Activated T-cell treated with anti-CD3 and anti-CD28 coated beads for 48 hours (primary cell): ENCODE results near the gene HIVEP1.
"Not testable (repeated sequence)": the region's sequence is repeated elsewhere in the genome, so short reads cannot be mapped to it uniquely, and the experiment has no call there.

Experiments
- DNase-seq: peaks from one replicate; pipeline ENCODE4 v3.0.0-alpha.2; 2020; ENCODE audit warnings: low read depth

The HIVEP1 gene

GRCh38 chr6:12084681-12085080 lies 72.6 kb downstream of the HIVEP1 start:
- no peak for DNase-seq

- DNase-seq, result no peak
These were observed 76.4 kb downstream of the HIVEP1 start for GRCh38 chr6:12088531-12088930.

- no peak for DNase-seq
These were observed 78.6 kb downstream of the HIVEP1 start for GRCh38 chr6:12090714-12091113.

GRCh38 chr6:12092762-12093161 lies 80.7 kb downstream of the HIVEP1 start:
- no peak for DNase-seq

DNA sequence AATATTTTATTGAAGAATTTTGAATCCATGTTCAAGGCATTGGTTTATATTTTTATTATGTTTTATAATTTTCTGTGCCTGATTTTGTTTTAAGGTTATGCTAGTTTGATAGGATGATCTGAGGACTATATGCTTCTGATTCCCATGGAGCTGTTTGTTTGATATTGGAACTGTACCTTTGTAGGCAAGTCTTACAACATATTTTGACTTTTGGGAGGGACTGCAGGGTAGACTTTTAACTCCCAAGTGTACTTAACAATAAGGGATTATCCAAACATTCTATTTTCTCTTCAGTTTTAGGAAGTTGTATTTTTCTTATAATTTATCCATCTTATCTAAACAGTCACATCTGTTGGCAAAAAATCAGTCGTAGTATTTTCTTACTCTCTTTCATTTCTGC lies 82.6 kb downstream of the HIVEP1 start:
- no peak for DNase-seq

DNA sequence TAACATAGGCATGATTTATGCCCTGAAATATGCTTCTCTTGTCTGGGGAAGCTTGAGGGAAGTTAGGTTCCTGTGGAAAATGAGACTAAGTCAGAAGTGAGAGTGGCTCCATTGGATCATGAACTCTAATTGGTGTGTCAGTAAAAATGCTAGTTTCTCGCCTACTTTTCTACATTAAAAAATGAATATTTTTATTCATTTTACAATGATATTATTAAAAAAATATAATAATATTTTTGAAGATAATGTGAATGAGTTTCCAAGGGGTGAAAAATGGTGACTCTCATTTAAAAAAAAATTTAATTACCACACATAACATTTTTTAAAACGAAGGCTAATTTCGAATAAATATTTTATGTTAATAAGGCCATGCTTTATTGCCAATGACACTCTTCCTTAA lies 84.2 kb downstream of the HIVEP1 start:
- no peak for DNase-seq

DNA sequence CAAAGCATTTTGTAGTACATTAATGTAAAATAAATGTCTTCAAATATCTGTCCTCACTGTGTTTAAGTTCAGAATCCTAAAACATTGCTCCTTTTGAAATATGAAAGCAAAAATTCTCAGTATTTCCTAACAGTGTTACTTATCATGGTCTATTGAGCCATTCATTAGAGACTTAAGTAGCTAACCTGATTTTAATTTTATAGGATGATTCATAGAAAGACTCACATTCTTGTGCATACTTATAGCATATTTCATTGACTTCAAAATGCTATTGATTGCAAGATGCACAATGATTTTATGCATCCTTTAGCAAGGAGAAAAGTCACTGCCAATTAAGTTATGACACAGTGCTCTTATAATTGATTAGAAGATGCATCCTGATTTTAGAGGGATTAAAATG lies 85.7 kb downstream of the HIVEP1 start:
- DNase-seq, result no peak

DNA sequence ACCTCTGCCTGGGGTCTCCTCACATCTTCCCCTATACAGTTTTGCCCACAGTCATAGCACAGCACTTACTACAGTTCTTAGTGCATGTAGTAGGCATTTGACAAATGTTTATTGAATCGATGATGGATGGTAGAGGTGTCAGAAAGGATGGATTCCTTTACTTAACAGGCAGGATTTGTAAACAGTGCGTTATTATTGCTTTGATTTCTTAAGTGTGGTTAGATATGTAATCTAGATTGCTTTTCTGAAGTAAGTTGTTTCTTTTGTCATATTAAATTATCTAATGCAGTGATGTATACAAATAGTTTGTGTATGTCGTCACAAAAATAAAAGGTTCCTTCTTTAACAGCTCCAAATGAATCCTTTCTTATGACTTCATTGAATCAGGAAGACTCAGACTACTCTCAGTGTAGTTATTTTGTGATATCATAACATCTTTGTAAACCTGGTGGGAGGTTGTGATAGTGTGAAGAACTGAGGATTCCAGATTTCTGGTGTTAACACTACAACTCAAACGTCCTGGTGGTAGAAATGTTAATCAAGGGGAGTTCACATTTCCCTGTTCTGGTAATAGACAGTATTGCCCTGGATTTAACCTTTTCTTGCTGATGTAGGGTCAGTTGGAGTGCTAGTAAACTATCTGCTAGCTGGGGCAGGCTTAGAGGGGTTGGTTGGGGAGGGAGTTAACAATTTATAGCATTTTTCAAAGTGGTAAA lies 87.7 kb downstream of the HIVEP1 start:
- no peak for DNase-seq

DNA sequence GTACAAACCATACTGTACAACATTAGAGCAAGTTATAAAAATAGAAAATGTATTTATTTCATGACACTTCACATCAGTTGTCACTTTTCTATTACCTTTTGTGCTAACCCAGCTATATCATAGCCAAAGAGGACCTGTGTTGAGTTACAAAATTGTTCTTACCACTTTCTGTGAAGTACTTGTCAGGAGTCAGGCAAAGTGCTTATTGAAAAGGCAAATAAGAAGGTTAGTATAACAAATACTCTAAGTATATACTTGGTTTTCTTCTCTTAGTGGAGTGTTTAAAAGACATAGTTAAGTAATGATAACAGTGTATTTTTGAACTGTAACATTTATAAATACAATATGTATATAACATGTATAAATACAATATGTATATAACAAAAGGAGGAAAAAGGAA lies 88.9 kb downstream of the HIVEP1 start:
- DNase-seq, result no peak

- DNase-seq, result no peak
These were observed 89.7 kb downstream of the HIVEP1 start for GRCh38 chr6:12101653-12102312.

GRCh38 chr6:12102350-12102749 lies 90.2 kb downstream of the HIVEP1 start:
- DNase-seq, result no peak

DNA sequence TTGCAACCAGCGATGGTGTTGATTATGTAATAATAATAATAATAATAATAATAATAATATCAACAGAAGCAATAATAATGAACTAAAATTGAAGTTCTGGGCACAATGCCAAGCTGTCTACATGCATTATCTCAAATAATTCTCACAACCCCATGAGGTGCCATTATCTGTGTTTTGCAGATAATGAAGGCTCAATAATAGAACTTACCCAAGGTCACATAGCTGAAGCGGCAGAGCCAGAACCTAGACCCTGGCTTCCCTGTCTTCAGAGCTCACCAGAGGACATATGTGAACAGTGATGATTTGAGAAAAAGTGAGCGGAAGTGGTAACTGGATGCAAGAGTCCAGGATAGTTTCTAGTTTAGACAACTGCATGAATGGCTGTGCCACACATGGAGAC lies 91.0 kb downstream of the HIVEP1 start:
- DNase-seq, result no peak

GRCh38 chr6:12105271-12105670 lies 93.2 kb downstream of the HIVEP1 start:
- DNase-seq, result no peak

- DNase-seq, result not testable (repeated sequence)
These were observed 96.3 kb downstream of the HIVEP1 start for GRCh38 chr6:12108376-12108775.

- no peak for DNase-seq
These were observed 98.6 kb downstream of the HIVEP1 start for GRCh38 chr6:12110523-12111362.

DNA sequence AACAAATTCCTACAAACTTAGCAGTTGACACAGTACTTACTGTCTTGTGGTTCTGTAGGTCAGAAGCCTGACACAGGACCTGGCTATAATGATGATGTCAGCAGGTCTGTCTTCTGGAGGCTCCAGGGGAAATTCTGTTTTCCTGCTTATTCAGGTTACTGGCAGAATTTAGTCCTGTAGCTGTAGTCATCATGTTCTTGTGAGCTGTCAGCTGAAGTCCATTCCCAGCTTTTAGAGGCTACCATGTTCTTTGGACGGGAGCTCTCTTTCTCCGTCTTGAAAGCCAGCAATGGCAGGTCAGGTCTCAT lies 99.2 kb downstream of the HIVEP1 start:
- no peak for DNase-seq

- DNase-seq, result no peak
These were observed 100.6 kb downstream of the HIVEP1 start for GRCh38 chr6:12112540-12113189.

- no peak for DNase-seq
These were observed 101.1 kb downstream of the HIVEP1 start for GRCh38 chr6:12113190-12113577.

GRCh38 chr6:12114055-12114503 lies 102.0 kb downstream of the HIVEP1 start:
- DNase-seq, result no peak

GRCh38 chr6:12115001-12115400 lies 102.9 kb downstream of the HIVEP1 start:
- no peak for DNase-seq

DNA sequence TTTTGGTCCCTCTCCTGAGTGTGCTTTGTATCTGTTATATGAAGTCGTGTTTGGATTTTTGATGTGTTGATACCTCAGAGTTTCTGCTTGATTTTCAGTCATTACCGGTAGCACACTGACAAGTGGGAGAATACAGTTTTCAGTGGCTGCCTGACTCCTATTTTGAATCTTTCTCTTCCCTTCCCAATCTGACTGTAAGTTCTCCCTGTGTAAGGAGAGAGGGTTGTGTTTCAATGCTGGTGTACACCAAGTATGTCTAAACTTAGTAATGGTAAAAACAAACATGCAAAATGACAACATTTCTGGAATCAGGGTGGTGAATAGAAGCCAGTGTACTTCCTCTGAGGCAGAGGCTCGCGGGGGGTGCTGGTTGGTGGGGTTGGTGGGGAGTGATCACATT lies 103.4 kb downstream of the HIVEP1 start:
- no peak for DNase-seq

DNA sequence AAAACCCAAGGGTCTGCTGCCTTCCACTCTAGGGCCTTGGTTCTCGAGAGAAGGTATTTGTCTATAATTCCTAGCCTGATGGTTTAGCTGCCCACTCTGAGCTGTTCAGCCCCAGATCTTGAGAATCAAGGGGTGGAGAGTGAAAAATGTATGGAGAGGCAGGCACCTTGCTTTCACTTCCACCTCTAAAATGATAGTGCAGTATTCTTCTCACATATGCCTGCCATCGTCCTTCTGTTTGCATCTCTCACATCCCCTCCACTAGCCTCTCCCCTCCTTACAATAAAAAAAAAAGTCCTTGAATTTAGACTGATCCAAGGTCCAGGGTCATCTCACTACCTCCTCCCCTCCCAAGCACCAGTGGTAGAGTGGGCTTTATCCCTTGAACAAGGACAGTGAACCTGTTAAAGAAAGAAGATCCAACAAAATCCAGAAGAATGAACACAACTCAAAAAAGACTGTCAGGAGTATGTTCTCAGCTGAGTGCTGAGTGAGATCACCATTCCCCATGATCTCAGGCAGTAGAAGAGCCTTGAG lies 104.2 kb downstream of the HIVEP1 start:
- DNase-seq, result no peak
